Measurements from ENCODE around the gene IGLL1.

Gene IGLL1

DNA sequence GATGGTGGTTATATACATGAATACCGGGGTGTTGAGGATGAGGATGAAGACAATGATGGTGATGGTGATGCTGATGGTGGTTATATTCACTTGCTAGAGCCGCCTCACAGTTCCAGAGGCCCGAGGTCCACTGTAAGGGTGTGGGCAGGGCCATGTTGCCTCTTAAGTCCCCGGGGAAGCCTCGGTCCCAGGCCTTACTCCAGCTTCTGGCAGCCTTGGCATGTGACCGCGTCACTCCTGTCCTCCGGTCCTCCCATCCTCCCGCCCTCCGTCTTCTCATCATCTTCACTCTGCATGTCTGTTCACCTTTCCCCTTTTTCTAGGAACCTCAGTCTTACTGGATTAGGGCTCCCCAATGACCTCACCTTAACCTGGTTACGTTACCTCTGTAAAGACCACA lies 54.6 kb downstream of the IGLL1 start:
- Histone ChIP-seq H4K20me1 (ENCODE audit: insufficient read depth, low read length) (no peaks in the 10 kb centered on the region), H3K9ac (ENCODE audit: low read length) (no peak overlapping the region), H3K79me2 (ENCODE audit: insufficient read depth, low read length) (no peaks in the 10 kb centered on the region), H3K27me3 (ENCODE audit: insufficient read depth, low read length) (peaks cover 7% of the 10 kb centered on the region; the same call in 1 of the 2 replicates), H3K4me1 (ENCODE audit: insufficient read depth, low read length, severe bottlenecking) (peaks cover 26% of the 10 kb centered on the region), H3K27ac (ENCODE audit: low read depth, low read length, poor library complexity, severe bottlenecking) (no peak overlapping the region), H3K4me2 (ENCODE audit: low read length) (no peak overlapping the region), H3K9me2 (ENCODE audit: low read depth, low read length) (no peaks in the 10 kb centered on the region), H3K36me3 (ENCODE audit: insufficient read depth, low read length) (no peaks in the 10 kb centered on the region), H2AFZ (ENCODE audit: low read length) (no peak overlapping the region), H3F3A (ENCODE audit: insufficient read depth, low read length) (no peaks in the 10 kb centered on the region), H3K9me3 (ENCODE audit: low read length) (no peaks in the 10 kb centered on the region), H3K4me3 (ENCODE audit: low read depth, low read length, poor library complexity, severe bottlenecking) (no peak overlapping the region)
- no peak for TF ChIP-seq CTCF (IDR thresholded peaks at IDR 0.05; ENCODE audit: low read length)
- TF ChIP-seq EZH2 (IDR thresholded peaks at IDR 0.05; ENCODE audit: borderline replicate concordance, low read length), result no peak

- Histone ChIP-seq H3K27ac (ENCODE audit: low read depth, low read length, poor library complexity, severe bottlenecking) (no peak overlapping the region), H4K20me1 (ENCODE audit: insufficient read depth, low read length) (no peaks in the 10 kb centered on the region), H3K36me3 (ENCODE audit: insufficient read depth, low read length) (no peaks in the 10 kb centered on the region), H3K4me1 (ENCODE audit: insufficient read depth, low read length, severe bottlenecking) (peaks cover 29% of the 10 kb centered on the region), H3K27me3 (ENCODE audit: insufficient read depth, low read length) (peaks cover 7% of the 10 kb centered on the region; the same call in 1 of the 2 replicates), H2AFZ (ENCODE audit: low read length) (no peak overlapping the region), H3K9me2 (ENCODE audit: low read depth, low read length) (no peaks in the 10 kb centered on the region), H3K79me2 (ENCODE audit: insufficient read depth, low read length) (no peaks in the 10 kb centered on the region), H3K4me3 (ENCODE audit: low read depth, low read length, poor library complexity, severe bottlenecking) (no peak overlapping the region), H3K9ac (ENCODE audit: low read length) (no peak overlapping the region), H3F3A (ENCODE audit: insufficient read depth, low read length) (no peaks in the 10 kb centered on the region), H3K9me3 (ENCODE audit: low read length) (no peaks in the 10 kb centered on the region), H3K4me2 (ENCODE audit: low read length) (no peak overlapping the region)
- TF ChIP-seq CTCF (IDR thresholded peaks at IDR 0.05; ENCODE audit: low read length), result no peak
Observed at GRCh38 chr22:23524226-23524625, 55.9 kb downstream of the IGLL1 start.

DNA sequence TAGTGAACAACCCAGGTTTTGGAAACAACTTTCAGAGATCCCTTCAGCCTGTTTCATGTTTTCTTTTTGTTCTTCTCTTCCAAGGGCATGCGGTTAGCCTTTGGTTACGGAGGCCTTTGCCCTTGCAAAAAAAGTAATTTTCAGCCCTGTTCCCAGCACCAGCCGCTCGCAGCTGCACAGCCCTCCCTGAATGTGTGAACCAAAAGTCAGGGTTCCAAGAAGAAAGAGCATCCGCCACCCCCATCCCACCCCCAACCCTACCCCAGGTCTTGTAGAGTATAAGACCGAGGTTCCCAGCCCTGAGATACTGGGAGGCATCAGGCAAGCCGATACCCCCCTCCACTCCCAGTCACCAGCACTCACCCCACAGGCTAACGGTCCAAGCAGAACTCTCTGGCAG lies 56.4 kb downstream of the IGLL1 start:
- Histone ChIP-seq H2AFZ (ENCODE audit: low read length) (no peak overlapping the region), H3K27ac (ENCODE audit: low read depth, low read length, poor library complexity, severe bottlenecking) (no peak overlapping the region), H3K4me3 (ENCODE audit: low read depth, low read length, poor library complexity, severe bottlenecking) (no peak overlapping the region), H3K27me3 (ENCODE audit: insufficient read depth, low read length) (peaks cover 7% of the 10 kb centered on the region; the same call in 1 of the 2 replicates), H3K4me1 (ENCODE audit: insufficient read depth, low read length, severe bottlenecking) (peaks cover 33% of the 10 kb centered on the region), H3K36me3 (ENCODE audit: insufficient read depth, low read length) (no peaks in the 10 kb centered on the region), H3K9me2 (ENCODE audit: low read depth, low read length) (no peaks in the 10 kb centered on the region), H3K9me3 (ENCODE audit: low read length) (no peaks in the 10 kb centered on the region), H3K9ac (ENCODE audit: low read length) (no peak overlapping the region), H3K4me2 (ENCODE audit: low read length) (no peak overlapping the region), H3K79me2 (ENCODE audit: insufficient read depth, low read length) (no peaks in the 10 kb centered on the region), H3F3A (ENCODE audit: insufficient read depth, low read length) (no peaks in the 10 kb centered on the region), H4K20me1 (ENCODE audit: insufficient read depth, low read length) (no peaks in the 10 kb centered on the region)
- TF ChIP-seq EZH2 (IDR thresholded peaks at IDR 0.05; ENCODE audit: borderline replicate concordance, low read length) (no peak), CTCF (IDR thresholded peaks at IDR 0.05; ENCODE audit: low read length) (no peak)

Data from OCI-LY1 (cell line).